GM12874 (cell line): ENCODE data around the gene SCG2.

Experiments
- CTCF ChIP-seq: IDR thresholded peaks from 2 replicates; pipeline ENCODE4 v1.5.1; 2011; ENCODE audit warnings: low read depth, mild to moderate bottlenecking, control low read depth, low read length, moderate library complexity; ENCODE audit not compliant: insufficient read depth

Gene SCG2

DNA sequence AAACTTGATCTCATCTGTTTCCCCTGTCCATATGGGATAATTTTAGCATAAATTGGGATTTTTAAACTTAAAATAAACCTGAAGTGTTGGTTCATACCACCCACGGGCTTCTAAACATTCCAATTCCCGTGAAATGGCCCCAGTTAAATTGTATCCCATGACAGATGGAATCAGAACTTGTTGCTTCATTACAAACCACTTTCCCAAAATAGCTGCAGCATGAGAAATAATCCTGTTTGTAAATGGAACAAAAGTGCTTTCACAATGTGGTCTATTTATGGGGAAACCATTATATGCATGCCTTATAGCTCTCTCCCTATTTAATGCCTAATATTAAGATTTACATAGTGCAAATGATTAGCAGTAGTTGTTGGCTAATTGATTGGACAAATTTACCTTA lies 15.9 kb downstream of the SCG2 start:
- no peak for TF ChIP-seq CTCF

GRCh38 chr2:223585666-223586065 lies 16.5 kb downstream of the SCG2 start:
- TF ChIP-seq CTCF = no peak

- TF ChIP-seq CTCF = no peak
Observed at GRCh38 chr2:223582001-223582400, 20.2 kb downstream of the SCG2 start.

- no peak for TF ChIP-seq CTCF
Observed at GRCh38 chr2:223580951-223581350, 21.2 kb downstream of the SCG2 start.

DNA sequence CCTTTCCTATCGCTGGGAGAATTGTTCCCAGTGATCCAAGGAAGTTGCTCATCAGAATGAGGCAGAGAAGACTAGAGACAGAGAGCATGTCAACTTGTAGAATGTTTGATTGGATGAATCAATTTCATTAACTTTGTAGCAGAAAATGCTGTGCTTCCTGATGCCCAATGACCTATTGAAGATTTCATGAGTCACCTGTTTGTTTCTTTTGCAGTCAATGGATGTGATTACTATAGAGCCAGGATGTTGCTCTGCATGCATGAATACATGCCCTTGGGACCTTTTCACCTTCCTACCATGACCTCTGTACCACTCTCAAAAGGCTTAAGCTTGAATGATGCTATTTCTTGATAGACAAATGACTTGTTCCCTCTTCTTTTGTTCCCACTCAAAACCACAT lies 23.3 kb downstream of the SCG2 start:
- no peak for TF ChIP-seq CTCF

GRCh38 chr2:223576873-223577272 lies 25.3 kb downstream of the SCG2 start:
- TF ChIP-seq CTCF = no peak

- TF ChIP-seq CTCF = no peak
Observed at GRCh38 chr2:223570784-223571183, 31.4 kb downstream of the SCG2 start.

- TF ChIP-seq CTCF = no peak
Observed at GRCh38 chr2:223566396-223566795, 35.8 kb downstream of the SCG2 start.
